CD14-positive monocyte (primary cell): ENCODE data around the gene PTGES2. TPM values are rescaled to one million over a fixed set of nuclear protein-coding genes. Genes with fewer than 3 reads are reported as not detected.

ENCODE experiments used
- DNase-seq, 3 donors: peaks; one replicate each; pipeline ENCODE4 v3.0.0-alpha.2; 2011 to 2022
- H2AFZ ChIP-seq: 2 replicates; pipeline ENCODE4 v1.6.0; 2012; ENCODE audit warnings: mild to moderate bottlenecking, low read depth, low read length, inconsistent platforms; ENCODE audit not compliant: insufficient read depth, poor library complexity, severe bottlenecking
- H3K27ac ChIP-seq, 2 donors: 1 replicate in 1 of 2; 2 replicates in 1 of 2; pipeline ENCODE4 v1.5.1; 2012 to 2013; ENCODE audit warnings: low read length in 2 of 2, control low read depth in 1 of 2, inconsistent platforms in 1 of 2, low read depth in 1 of 2, mild to moderate bottlenecking in 1 of 2
- H3K27me3 ChIP-seq, 2 donors: one replicate each; pipeline versions ENCODE4 v1.6.0 to v1.6.1; 2011 to 2013; ENCODE audit warnings: low read length in 2 of 2; ENCODE audit not compliant: control insufficient read depth in 2 of 2, insufficient read depth in 2 of 2
- H3K36me3 ChIP-seq, 2 donors: replicated peaks in 1 of 2; 1 replicate in 1 of 2; 2 replicates in 1 of 2; pipeline versions ENCODE4 v1.5.1 to v1.6.1; 2012 to 2013; ENCODE audit warnings: low read length in 2 of 2, control low read depth in 1 of 2, inconsistent platforms in 1 of 2, mild to moderate bottlenecking in 1 of 2; ENCODE audit not compliant: insufficient read depth in 2 of 2, control insufficient read depth in 1 of 2
- H3K4me1 ChIP-seq, 2 donors: 1 replicate in 1 of 2; 2 replicates in 1 of 2; pipeline versions ENCODE4 v1.5.1 to v1.6.1; 2012 to 2013; ENCODE audit warnings: low read length in 2 of 2, control low read depth in 1 of 2, inconsistent platforms in 1 of 2, mild to moderate bottlenecking in 1 of 2, moderate library complexity in 1 of 2; ENCODE audit not compliant: insufficient read depth in 2 of 2, control insufficient read depth in 1 of 2
- H3K4me2 ChIP-seq: replicated peaks from 2 replicates; pipeline ENCODE3; 2012; ENCODE audit warnings: low read length, moderate library complexity, mild to moderate bottlenecking; ENCODE audit not compliant: poor library complexity, severe bottlenecking; ENCODE audit errors: extremely low read depth
- H3K4me3 ChIP-seq, 3 experiments: fragments of 200-600 bp in 1 of 3; sonication (generic) in 1 of 3; replicated peaks in 1 of 3; 1 replicate in 2 of 3; 2 replicates in 1 of 3; pipeline ENCODE4 v1.5.1; 2011 to 2013; ENCODE audit warnings: low read length in 3 of 3, mild to moderate bottlenecking in 3 of 3, control low read depth in 2 of 3, low read depth in 2 of 3, inconsistent platforms in 1 of 3, moderate library complexity in 1 of 3
- H3K79me2 ChIP-seq: 2 replicates; pipeline ENCODE4 v1.6.0; 2012; ENCODE audit warnings: mild to moderate bottlenecking, control low read depth, inconsistent platforms, low read length, moderate library complexity; ENCODE audit not compliant: insufficient read depth
- H3K9ac ChIP-seq: 2 replicates; pipeline ENCODE4 v1.6.0; 2017; ENCODE audit warnings: low read length, mild to moderate bottlenecking; ENCODE audit not compliant: insufficient read depth, poor library complexity, severe bottlenecking
- H3K9me3 ChIP-seq, 2 donors: replicated peaks in 1 of 2; 1 replicate in 1 of 2; 2 replicates in 1 of 2; pipeline versions ENCODE4 v1.5.1 to v1.6.1; 2012 to 2013; ENCODE audit warnings: low read length in 2 of 2, control low read depth in 1 of 2; ENCODE audit not compliant: control insufficient read depth in 1 of 2, insufficient read depth in 1 of 2
- H4K20me1 ChIP-seq: 2 replicates; pipeline ENCODE4 v1.6.0; 2012; ENCODE audit warnings: mild to moderate bottlenecking, low read length, control low read depth, moderate library complexity; ENCODE audit not compliant: insufficient read depth
- H3K27ac Mint-ChIP-seq, 7 donors: one replicate each; pipeline ENCODE4 v1.8.0; 2020; ENCODE audit warnings: mild to moderate bottlenecking in 7 of 7, mixed read lengths in 7 of 7, moderate library complexity in 6 of 7, inconsistent platforms in 2 of 7
- H3K27me3 Mint-ChIP-seq, 3 donors: one replicate each; pipeline ENCODE4 v1.8.0; 2021 to 2022; ENCODE audit warnings: low read depth in 3 of 3, mild to moderate bottlenecking in 3 of 3, mixed read lengths in 3 of 3, moderate library complexity in 3 of 3, inconsistent platforms in 1 of 3
- H3K36me3 Mint-ChIP-seq, 2 donors: one replicate each; pipeline ENCODE4 v1.8.0; 2020; ENCODE audit warnings: mixed read lengths in 2 of 2, inconsistent platforms in 1 of 2, mild to moderate bottlenecking in 1 of 2
- H3K4me1 Mint-ChIP-seq: one replicate; pipeline ENCODE4 v1.8.0; 2020; ENCODE audit warnings: mild to moderate bottlenecking, mixed read lengths
- H3K4me3 Mint-ChIP-seq, 2 donors: one replicate each; pipeline ENCODE4 v1.8.0; 2020; ENCODE audit warnings: mild to moderate bottlenecking in 2 of 2, mixed read lengths in 2 of 2, moderate library complexity in 1 of 2
- H3K9me3 Mint-ChIP-seq, 7 donors: one replicate each; pipeline ENCODE4 v1.8.0; 2020 to 2022; ENCODE audit warnings: mixed read lengths in 7 of 7, mild to moderate bottlenecking in 6 of 7, moderate library complexity in 6 of 7, inconsistent platforms in 2 of 7
- WGBS: methylation state at CpG from one replicate; pipeline ENCODE4 v1.1.5; 2013; ENCODE audit warnings: missing lambda C conversion rate; ENCODE audit not compliant: insufficient coverage; 5-methylcytosine and 5-hydroxymethylcytosine counted together
- intact Hi-C, 2 donors: fragments of 100-400 bp; cut with micrococcal nuclease; formaldehyde crosslinking; loops; one replicate each; pipeline versions ENCODE4 v1.15.0 to v1.15.1; 2023
- polyA plus RNA-seq, 3 donors: library from polyadenylated mRNA; depleted of rRNA in 1 of 3; unstranded in 2 of 3; stranded (reverse) in 1 of 3; fragments of 300-500 nt in 2 of 3; fragments of >200 nt in 1 of 3; fragmentation: Illumina TruSeq in 2 of 3; gene quantifications; 1 replicate in 2 of 3; 2 replicates in 1 of 3; pipeline ENCODE4 v1.2.3, GENCODE V29; 2012 to 2021
- TF ChIP-seq, protein P1 (sequence below): fragments of 200-600 bp; IDR thresholded peaks from one replicate; pipeline ENCODE4 v1.8.0; 2022; ENCODE audit warnings: antibody characterized with exemption, mild to moderate bottlenecking

PTGES2 gene
- polyA plus RNA-seq, 3 donors, result 42.0 to 71.5 (median 49.4) TPM

DNA sequence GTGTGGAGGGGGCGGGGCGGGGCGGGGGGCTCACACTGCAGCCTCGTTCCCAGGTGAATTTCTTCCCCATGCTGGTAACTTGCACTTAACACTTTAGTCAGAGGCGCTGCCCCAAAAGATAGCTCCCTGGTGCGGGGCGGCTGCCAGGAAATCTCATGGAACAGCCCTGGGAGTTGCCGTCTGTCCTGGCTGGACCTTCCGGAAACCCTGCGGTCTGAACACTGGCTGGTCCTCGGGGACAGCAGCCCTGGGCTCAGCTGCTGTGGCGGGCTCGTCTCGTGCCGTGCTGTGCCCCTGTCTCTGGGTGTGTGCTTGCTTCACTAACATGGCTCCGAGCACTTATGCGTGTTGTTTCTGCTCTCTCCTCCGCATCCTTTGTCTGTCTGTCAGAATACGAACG lies 25.8 kb downstream of the PTGES2 start:
- H3K27ac Mint-ChIP-seq, result peak overlapping the region in 2 of 7 donors; percentile 54 to 87
- DNase-seq, result peak in 1 of 3 donors; percentile 2
- H3K27me3 ChIP-seq, result no peaks in the 10 kb centered on the region
- no peak overlapping the region for H3K4me3 ChIP-seq
- no peak overlapping the region for H3K4me3 Mint-ChIP-seq
- TF ChIP-seq, protein P1, sequence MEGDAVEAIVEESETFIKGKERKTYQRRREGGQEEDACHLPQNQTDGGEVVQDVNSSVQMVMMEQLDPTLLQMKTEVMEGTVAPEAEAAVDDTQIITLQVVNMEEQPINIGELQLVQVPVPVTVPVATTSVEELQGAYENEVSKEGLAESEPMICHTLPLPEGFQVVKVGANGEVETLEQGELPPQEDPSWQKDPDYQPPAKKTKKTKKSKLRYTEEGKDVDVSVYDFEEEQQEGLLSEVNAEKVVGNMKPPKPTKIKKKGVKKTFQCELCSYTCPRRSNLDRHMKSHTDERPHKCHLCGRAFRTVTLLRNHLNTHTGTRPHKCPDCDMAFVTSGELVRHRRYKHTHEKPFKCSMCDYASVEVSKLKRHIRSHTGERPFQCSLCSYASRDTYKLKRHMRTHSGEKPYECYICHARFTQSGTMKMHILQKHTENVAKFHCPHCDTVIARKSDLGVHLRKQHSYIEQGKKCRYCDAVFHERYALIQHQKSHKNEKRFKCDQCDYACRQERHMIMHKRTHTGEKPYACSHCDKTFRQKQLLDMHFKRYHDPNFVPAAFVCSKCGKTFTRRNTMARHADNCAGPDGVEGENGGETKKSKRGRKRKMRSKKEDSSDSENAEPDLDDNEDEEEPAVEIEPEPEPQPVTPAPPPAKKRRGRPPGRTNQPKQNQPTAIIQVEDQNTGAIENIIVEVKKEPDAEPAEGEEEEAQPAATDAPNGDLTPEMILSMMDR, result no peak
- H3K9me3 Mint-ChIP-seq, result no peaks in the 10 kb centered on the region
- H3K4me1 ChIP-seq, result peaks cover 32 to 36% of the 10 kb centered on the region in 2 donors
- no peak overlapping the region for H3K27ac ChIP-seq
- H3K4me2 ChIP-seq, result no peak overlapping the region
- peaks cover 50 to 70% of the 10 kb centered on the region in 2 donors for H3K36me3 Mint-ChIP-seq
- peaks cover 55 to 61% of the 10 kb centered on the region in 2 donors for H3K36me3 ChIP-seq
- peaks cover 34% of the 10 kb centered on the region for H3K4me1 Mint-ChIP-seq
- H3K9ac ChIP-seq, result no peak overlapping the region
- no peak overlapping the region for H2AFZ ChIP-seq
- no peaks in the 10 kb centered on the region for H3K9me3 ChIP-seq
- H3K79me2 ChIP-seq, result peaks cover 41% of the 10 kb centered on the region
- WGBS, result 98% methylated on average over 19 of the region's 20 CpGs
- intact Hi-C loops, result no loop called here
- peaks cover 79% of the 10 kb centered on the region for H4K20me1 ChIP-seq
- no peaks in the 10 kb centered on the region for H3K27me3 Mint-ChIP-seq

DNA sequence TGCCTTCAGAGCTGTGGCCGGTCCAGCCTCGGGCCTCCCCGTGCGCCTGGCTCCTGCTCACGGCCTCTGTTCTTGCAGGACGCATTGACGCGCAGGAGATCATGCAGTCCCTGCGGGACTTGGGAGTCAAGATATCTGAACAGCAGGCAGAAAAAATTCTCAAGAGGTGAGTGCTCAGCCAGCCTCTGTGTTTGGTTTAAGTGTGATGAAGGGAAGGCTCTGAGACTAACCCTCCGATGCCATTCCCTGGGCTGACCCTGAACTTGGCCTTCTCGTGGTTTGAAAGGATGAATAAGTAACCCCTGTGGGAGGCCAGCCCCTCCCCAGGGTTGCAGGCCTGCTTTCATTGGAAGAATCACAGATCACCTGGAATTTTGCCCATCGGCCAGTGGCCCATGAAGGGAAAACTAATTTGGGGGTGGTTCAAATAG lies 26.3 kb downstream of the PTGES2 start:
- Histone ChIP-seq H2AFZ (no peak overlapping the region), H3K36me3 (peaks cover 51 to 56% of the 10 kb centered on the region in 2 donors), H3K27ac (no peak overlapping the region), H3K27me3 (no peaks in the 10 kb centered on the region), H3K9me3 (no peaks in the 10 kb centered on the region), H4K20me1 (peaks cover 75% of the 10 kb centered on the region), H3K4me3 (no peak overlapping the region), H3K9ac (no peak overlapping the region), H3K4me1 (peaks cover 32 to 37% of the 10 kb centered on the region in 2 donors), H3K79me2 (peaks cover 46% of the 10 kb centered on the region), H3K4me2 (no peak overlapping the region)
- H3K36me3 Mint-ChIP-seq, result peaks cover 46 to 65% of the 10 kb centered on the region in 2 donors
- H3K27me3 Mint-ChIP-seq, result no peaks in the 10 kb centered on the region
- H3K27ac Mint-ChIP-seq, result peak overlapping the region in 2 of 7 donors; percentile 52 to 69
- WGBS, result 94% methylated on average over 7 of the region's 12 CpGs
- peaks cover 34% of the 10 kb centered on the region for H3K4me1 Mint-ChIP-seq
- intact Hi-C loops, result no loop called here
- TF ChIP-seq, protein P1, result no peak
- no peak for DNase-seq
- H3K9me3 Mint-ChIP-seq, result no peaks in the 10 kb centered on the region
- no peak overlapping the region for H3K4me3 Mint-ChIP-seq
